Esophagus squamous epithelium (tissue), 4 donors: ENCODE results near the gene DNAJC5G.

Source experiments
- CTCF ChIP-seq, 6 experiments: fragments of 450-650 bp in 4 of 6; fragments of 200-600 bp in 2 of 6; sonication (generic) in 2 of 6; IDR thresholded peaks; one replicate each; pipeline ENCODE4 v1.5.1; 2016 to 2019; ENCODE audit warnings: antibody characterized with exemption in 6 of 6, mild to moderate bottlenecking in 4 of 6, moderate library complexity in 4 of 6
- POLR2A ChIP-seq, 4 donors: fragments of 450-650 bp; IDR thresholded peaks; one replicate each; pipeline ENCODE4 v1.6.1; 2017; ENCODE audit warnings: antibody characterized with exemption in 4 of 4, mild to moderate bottlenecking in 4 of 4, moderate library complexity in 3 of 4

GRCh38 chr2:27308359-27308881, 33.2 kb downstream of the DNAJC5G start, which contains the start of gene UCN:
- TF ChIP-seq CTCF (IDR thresholded peaks at IDR 0.05) (no peak), POLR2A (IDR thresholded peaks at IDR 0.05) (no peak)
